Stimulated activated CD4-positive, alpha-beta T cell treated with anti-CD3 and anti-CD28 coated beads, TNF-alpha, amount 100 ng/mL, for 48 hours (primary cell): ENCODE results near the gene PAM.

Experiments used
- DNase-seq, 3 donors: peaks; one replicate each; pipeline ENCODE4 v3.0.0-alpha.2; 2020; ENCODE audit warnings: low read depth in 3 of 3

The PAM gene

DNA sequence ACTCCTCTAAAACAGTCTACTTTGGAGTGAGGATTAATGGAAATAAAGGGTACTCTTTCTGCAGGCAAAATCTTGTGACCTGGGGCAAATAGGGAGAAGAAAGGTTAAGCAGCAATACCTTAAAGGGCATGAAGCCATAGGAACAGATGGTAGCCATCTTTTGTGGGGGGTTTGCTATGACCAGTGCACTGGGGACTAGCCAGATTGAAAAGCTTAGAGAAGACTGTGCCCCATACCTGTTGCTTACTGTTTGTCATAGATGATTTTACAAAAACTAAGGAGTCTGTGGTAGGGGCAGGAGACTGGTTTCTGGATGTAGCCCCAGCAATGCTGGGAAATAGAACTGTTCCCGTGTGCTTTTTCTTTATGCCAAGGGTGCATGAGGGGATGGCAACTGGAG, 58.6 kb downstream of the PAM start:
- DNase-seq = no peak

GRCh38 chr5:102815084-102815483, 60.0 kb downstream of the PAM start:
- DNase-seq = no peak

GRCh38 chr5:102815540-102816332, 60.6 kb downstream of the PAM start:
- no peak for DNase-seq

DNA sequence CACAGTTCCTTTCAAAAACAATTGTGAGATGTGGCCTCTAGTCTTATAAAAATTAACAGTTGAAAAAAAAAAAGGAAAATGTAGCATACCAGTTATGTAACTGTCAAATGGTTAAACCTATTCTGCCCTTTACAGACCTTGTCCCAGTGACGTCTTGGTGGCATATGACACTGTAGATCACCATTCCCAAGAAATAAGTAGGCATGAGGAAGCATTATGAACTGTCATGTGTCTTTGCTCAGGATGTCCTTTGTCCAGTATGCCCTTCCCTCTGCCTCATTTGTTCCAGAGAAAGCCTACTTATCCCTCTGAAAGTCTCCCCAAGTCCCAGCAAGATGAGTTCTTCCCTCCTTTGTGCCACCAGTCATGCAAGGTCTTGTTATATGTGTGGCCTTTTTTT, 63.2 kb downstream of the PAM start:
- DNase-seq = no peak

DNA sequence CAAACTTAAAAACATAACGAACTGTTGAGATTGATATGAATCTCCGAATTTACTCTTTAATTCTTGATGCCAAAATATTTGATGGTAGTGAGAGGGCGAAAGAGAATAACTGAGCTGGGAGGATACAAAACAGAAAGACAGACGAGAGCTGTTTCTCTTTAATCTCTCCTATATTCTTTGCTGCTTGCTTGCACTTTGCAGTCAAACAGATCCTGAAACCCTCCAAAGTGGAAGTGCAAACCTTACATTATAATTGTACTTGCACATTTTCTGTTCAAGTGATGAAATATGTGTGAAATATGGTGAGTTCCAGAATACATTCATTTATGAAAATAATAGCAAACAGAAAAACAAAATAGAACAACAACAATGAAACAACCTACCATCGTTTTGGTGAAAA, 63.8 kb downstream of the PAM start:
- no peak for DNase-seq

GRCh38 chr5:102819634-102820033, 64.5 kb downstream of the PAM start:
- DNase-seq = no peak

GRCh38 chr5:102823441-102823874, 68.4 kb downstream of the PAM start:
- DNase-seq = no peak

GRCh38 chr5:102826629-102827028, 71.5 kb downstream of the PAM start:
- no peak for DNase-seq

GRCh38 chr5:102830241-102830640, 75.1 kb downstream of the PAM start:
- no peak for DNase-seq

DNA sequence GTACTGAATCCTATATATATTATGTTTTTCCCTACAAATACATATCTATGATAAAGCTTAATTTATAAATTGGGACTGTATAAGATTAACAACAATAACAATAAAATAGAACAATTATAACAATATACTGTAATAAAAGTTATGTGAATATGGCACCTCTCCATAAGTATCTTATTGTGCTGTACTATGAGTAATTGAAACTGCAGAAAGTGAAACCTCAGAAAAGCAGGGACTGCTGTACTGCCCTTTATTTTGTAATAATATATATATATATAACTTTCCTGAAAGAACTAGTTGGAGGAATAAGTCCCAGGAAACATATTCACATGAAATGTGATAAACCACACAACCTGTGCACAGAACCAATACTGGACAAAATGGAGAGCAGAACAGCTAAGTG, 77.3 kb downstream of the PAM start:
- no peak for DNase-seq

GRCh38 chr5:102833146-102833545, 78.0 kb downstream of the PAM start:
- DNase-seq = no peak

DNA sequence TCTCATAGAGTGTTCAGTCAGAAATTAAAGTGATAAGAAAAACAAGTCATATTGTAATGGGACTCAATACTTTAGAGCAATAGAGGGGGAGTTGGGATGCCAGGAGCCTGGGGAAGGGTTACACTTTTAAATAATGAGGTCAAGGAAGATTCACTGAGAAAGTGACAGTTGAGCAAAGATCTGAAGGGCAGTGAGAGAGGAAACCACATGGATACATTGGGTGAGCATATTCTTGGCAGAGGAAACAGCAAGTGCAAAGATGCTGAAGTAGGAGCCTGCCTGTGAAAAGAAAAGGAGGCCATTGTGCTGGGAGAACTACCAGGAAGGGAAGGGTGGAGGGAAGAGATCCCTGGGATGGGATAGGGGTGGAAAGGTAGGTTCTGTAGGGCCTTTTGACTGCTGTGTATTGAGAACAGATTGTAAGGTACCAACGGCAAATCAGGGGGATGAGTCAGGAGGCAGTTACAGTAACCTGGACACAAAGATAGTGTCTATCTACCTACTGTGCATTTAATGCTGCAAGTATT, 79.4 kb downstream of the PAM start:
- DNase-seq = no peak

- no peak for DNase-seq
Observed at GRCh38 chr5:102835717-102836116, 80.6 kb downstream of the PAM start.

DNA sequence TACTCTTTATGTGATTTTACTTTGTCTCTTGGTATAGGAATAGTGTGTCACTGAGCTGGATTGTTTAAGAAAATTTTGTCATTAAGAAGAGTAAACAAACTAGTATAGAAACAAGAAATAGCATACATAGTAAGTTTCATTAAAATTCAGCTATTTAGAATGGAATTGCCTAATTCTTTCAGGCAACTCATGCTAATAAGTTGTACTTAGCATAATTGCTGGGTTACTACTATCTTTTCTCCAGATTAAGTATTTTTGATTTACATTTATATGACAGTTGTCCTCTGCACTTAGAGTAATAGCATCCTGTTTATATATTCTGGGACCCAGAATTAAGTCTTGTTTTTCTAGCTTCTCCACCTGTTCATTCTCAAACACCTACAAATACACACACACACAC, 85.9 kb downstream of the PAM start:
- DNase-seq = no peak

DNA sequence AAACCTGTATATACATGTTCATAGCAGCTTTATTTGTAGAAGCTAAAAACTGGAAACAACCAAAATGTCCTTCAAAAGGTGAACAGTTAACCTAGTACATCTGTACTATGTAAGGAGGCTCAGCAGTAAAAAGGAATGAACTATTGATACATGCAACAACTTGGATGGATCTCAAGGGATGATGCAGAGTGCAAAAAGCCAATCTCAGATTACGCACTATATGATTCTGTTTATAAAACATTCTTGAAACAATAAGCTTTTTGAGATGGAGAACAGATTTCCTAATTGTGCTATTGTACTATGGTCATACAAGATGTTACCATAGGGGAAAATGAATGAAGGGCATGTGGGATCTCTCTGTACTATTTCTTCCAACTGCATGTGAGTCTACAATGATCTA, 88.9 kb downstream of the PAM start:
- DNase-seq = no peak

GRCh38 chr5:102845041-102845440, 89.9 kb downstream of the PAM start:
- no peak for DNase-seq

DNA sequence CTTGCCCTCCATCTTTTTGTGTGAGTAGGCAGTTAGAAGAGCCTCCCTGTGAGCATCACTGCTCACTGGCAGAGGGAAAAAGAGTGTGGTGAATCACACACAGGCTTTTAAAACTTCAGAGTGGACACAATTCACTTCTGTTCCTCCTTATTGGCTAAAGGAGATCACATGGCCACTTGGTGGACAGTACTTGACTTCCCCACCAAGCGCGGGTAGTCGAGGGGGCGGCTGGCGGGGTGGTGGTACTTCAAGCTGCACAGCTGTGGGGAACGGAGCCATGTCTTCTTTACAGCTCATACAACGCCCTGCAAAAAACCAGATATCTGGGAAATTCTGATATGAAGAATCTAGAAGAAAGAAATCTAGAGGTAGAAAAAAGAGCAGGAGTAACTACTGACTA, 95.4 kb downstream of the PAM start:
- DNase-seq = no peak

GRCh38 chr5:102853680-102854079, 98.6 kb downstream of the PAM start:
- no peak for DNase-seq

DNA sequence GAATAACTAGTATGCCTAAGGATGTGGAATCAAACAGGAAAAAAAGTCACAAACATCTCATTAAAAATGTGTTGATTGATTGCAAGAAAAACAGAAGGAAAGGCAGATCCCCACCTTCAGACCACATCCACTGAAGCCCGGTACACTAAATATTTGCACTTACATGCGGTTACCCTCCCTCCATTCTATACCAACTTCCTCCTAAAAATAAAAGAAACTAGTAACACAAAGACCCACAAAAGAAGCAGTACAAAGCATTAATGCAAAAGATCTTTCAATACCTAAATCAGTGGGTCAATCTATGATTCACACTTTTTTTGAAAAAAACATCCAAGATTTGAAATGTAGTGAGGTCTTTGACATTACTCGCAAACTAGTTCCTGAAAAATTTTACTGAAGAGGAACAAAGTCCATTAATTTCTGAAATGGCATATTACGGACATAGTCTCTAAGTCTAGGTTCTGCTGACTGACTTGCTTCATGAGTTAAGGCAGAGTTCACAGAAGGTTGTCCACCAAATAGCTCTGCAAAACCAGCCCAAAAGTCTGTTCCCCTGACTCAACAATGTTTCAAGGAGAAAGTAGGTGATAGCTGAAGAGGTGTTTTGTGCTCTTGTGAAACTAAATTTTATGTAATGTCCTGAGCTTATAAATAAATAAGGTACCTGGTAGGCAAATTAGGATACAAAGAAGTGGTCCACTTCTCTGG, 100.7 kb downstream of the PAM start:
- DNase-seq = no peak

DNA sequence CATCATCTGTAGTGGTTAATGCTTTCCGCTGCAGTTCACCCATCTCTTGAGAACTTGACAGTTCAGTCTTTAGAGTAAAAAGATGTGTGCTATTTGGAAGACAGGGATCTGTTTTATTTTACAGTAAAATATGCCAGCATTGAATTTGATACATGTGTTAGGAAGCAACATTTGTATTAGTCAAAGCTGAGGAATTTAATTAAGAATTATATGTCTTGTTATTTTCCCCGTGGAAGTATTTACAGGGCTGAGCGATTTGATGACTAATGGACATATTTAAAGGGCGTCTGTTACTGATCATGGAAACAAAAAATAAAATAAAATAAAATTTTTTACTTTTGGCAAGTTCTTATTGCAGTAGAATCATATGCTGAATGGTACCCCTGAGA, 101.3 kb downstream of the PAM start:
- no peak for DNase-seq

- DNase-seq = no peak
Observed at GRCh38 chr5:102857076-102857818, 102.1 kb downstream of the PAM start.

DNA sequence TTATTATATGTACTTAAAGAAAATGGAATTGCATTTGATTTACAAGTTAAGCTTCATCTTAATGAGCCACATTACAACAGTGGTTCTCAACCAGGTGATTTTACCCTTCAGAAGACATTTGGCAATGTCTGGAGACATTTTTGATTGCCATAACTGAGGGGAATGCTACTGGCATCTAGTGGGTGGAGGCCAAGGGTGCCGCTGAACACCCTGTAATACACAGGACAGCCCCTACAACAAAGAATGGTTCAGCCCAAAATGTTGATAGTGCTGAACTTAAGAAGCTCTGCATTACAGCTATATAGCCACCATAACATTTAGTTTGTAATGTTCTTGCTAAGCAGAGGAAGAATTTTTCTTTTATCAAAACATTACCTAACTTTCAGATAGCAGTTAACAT, 103.1 kb downstream of the PAM start:
- DNase-seq = no peak

DNA sequence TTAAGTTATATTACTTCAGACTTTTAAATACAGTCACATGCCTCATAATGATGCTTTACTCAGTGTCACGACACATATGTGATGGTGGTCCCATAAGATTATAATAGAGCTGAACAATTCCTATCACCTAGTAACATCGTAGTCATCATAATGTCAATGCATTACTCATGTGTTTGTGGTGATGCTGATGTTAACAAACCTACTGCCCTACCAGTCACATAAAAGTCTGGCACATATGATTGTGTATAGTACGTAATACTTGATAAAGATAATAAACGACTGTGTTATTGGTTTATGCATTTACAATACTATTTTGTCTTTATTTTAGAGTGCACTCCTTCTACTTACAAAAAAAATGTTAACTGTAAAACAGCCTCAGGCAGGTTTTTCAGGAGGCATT, 103.7 kb downstream of the PAM start:
- DNase-seq = no peak
